HuH-7 (cell line): ENCODE measurements around the gene OR4D6.
"Not testable (repeated sequence)": the region's sequence is repeated elsewhere in the genome, so short reads cannot be mapped to it uniquely, and the experiment has no call there.

ENCODE experiments used
- DNase-seq: peaks from one replicate; pipeline ENCODE4 v3.0.0; 2011; ENCODE audit warnings: low spot score

The OR4D6 gene

GRCh38 chr11:59456661-59457060 lies at the start of gene OR4D6:
Gene OR4D6 (plus strand): TSS chr11:59456961. CDS start chr11:59456961, 0 bp downstream.
- no peak for DNase-seq

- no peak for DNase-seq
Observed at GRCh38 chr11:59413646-59414045, 43.1 kb upstream of the OR4D6 start.

- no peak for DNase-seq
Observed at GRCh38 chr11:59415111-59415510, 41.6 kb upstream of the OR4D6 start.

- no peak for DNase-seq
Observed at GRCh38 chr11:59416613-59417012, 40.1 kb upstream of the OR4D6 start.

GRCh38 chr11:59417023-59417422 lies 39.7 kb upstream of the OR4D6 start:
- no peak for DNase-seq

GRCh38 chr11:59418156-59418555 lies 38.6 kb upstream of the OR4D6 start:
- DNase-seq: no peak

- no peak for DNase-seq
Observed at GRCh38 chr11:59423835-59424234, 32.9 kb upstream of the OR4D6 start.

GRCh38 chr11:59425131-59425530 lies 31.6 kb upstream of the OR4D6 start:
- DNase-seq: no peak

GRCh38 chr11:59426361-59427067 lies 30.2 kb upstream of the OR4D6 start, which contains the start of gene OR5A2:
Gene OR5A2 (minus strand): TSS chr11:59426413. CDS start chr11:59422953, 3,460 bp downstream.
- no peak for DNase-seq

GRCh38 chr11:59427068-59427382 lies 29.7 kb upstream of the OR4D6 start:
- DNase-seq: no peak

GRCh38 chr11:59429924-59430516 lies 26.7 kb upstream of the OR4D6 start:
- DNase-seq: peak; percentile 18

GRCh38 chr11:59436169-59436568 lies 20.6 kb upstream of the OR4D6 start, which contains the start of gene OR5A1:
Gene OR5A1 (plus strand): TSS chr11:59436469. CDS start chr11:59443169, 6,700 bp downstream.
- no peak for DNase-seq

GRCh38 chr11:59437770-59438169 lies 19.0 kb upstream of the OR4D6 start:
- DNase-seq: no peak

- DNase-seq: not testable (repeated sequence)
Observed at GRCh38 chr11:59445624-59446023, 11.1 kb upstream of the OR4D6 start.

GRCh38 chr11:59448484-59448883 lies 8.3 kb upstream of the OR4D6 start:
- DNase-seq: no peak

GRCh38 chr11:59459916-59460315 lies 3.2 kb downstream of the OR4D6 start:
- DNase-seq: no peak

- DNase-seq: no peak
Observed at GRCh38 chr11:59463190-59463641, 6.5 kb downstream of the OR4D6 start.

- no peak for DNase-seq
Observed at GRCh38 chr11:59473015-59473414, 16.3 kb downstream of the OR4D6 start, which contains the start of gene OR4D10. Gene OR4D10 (plus strand): TSS chr11:59473315. CDS start chr11:59477430, 4,115 bp downstream.

GRCh38 chr11:59475176-59475575 lies 18.4 kb downstream of the OR4D6 start:
- DNase-seq: no peak

GRCh38 chr11:59479906-59480305 lies 23.1 kb downstream of the OR4D6 start:
- DNase-seq: no peak

- no peak for DNase-seq
Observed at GRCh38 chr11:59480359-59480758, 23.6 kb downstream of the OR4D6 start.

GRCh38 chr11:59501931-59502330 lies 45.2 kb downstream of the OR4D6 start:
- no peak for DNase-seq

- no peak for DNase-seq
Observed at GRCh38 chr11:59503276-59503675, 46.5 kb downstream of the OR4D6 start, which contains the start of gene OR4D11. Gene OR4D11 (plus strand): TSS chr11:59503576. CDS start chr11:59503576, 0 bp downstream.
